Activated CD8-positive, alpha-beta T cell treated with anti-CD3 and anti-CD28 coated beads for 36 hours (primary cell): ENCODE data around the gene CMTM4. TPM values are rescaled to one million over a fixed set of nuclear protein-coding genes. Genes with fewer than 3 reads are reported as not detected.

ENCODE experiments used
- ATAC-seq: fragments of 200-7000 bp; cut with Tn5 transposase; one replicate; pipeline ENCODE4 v1.10.0; 2021; ENCODE audit warnings: mild to moderate bottlenecking, moderate library complexity
- CTCF ChIA-PET: fragments of 350-600 bp; sonication (Branson Sonifier 250); formaldehyde crosslinking; loops from one replicate; lab custom pipeline; 2021; ENCODE audit warnings: antibody characterized with exemption; lab: Charles Lee
- POLR2A ChIA-PET: fragments of 350-600 bp; sonication (Branson Sonifier 250); formaldehyde crosslinking; loops from one replicate; lab custom pipeline; 2021; ENCODE audit warnings: antibody characterized with exemption; lab: Charles Lee
- DNase-seq: peaks from one replicate; pipeline ENCODE4 v3.0.0-alpha.2; 2020
- H3K27ac Mint-ChIP-seq: one replicate; pipeline ENCODE4 v1.8.0; 2021; ENCODE audit warnings: mild to moderate bottlenecking, mixed read lengths
- H3K27me3 Mint-ChIP-seq: one replicate; pipeline ENCODE4 v1.8.0; 2021; ENCODE audit warnings: mixed read lengths
- H3K36me3 Mint-ChIP-seq: one replicate; pipeline ENCODE4 v1.8.0; 2021; ENCODE audit warnings: low read depth, mixed read lengths
- H3K4me1 Mint-ChIP-seq: one replicate; pipeline ENCODE4 v1.8.0; 2021; ENCODE audit warnings: low read depth, mixed read lengths
- H3K4me3 Mint-ChIP-seq: one replicate; pipeline ENCODE4 v1.8.0; 2021; ENCODE audit warnings: mild to moderate bottlenecking, moderate library complexity, mixed read lengths
- H3K9me3 Mint-ChIP-seq: one replicate; pipeline ENCODE4 v1.8.0; 2021; ENCODE audit warnings: mixed read lengths
- CTCF ChIP-seq: fragments of 200-600 bp; IDR thresholded peaks from one replicate; pipeline ENCODE4 v1.8.0; 2022; ENCODE audit warnings: antibody characterized with exemption, mild to moderate bottlenecking
- intact Hi-C: fragments of 100-400 bp; cut with micrococcal nuclease; formaldehyde crosslinking; loops from one replicate; pipeline ENCODE4 v1.10.0; 2022
- total RNA-seq, 2 experiments: library from RNA; stranded (reverse); gene quantifications; one replicate each; pipeline ENCODE4 v1.2.3, GENCODE V29; 2021

CMTM4 gene
- total RNA-seq, 2 experiments from 2014 or later, result 3.2 to 3.5 TPM

- intact Hi-C loops, result no loop called here
- H3K4me1 Mint-ChIP-seq, result no peaks in the 10 kb centered on the region
- no peaks in the 10 kb centered on the region for H3K27me3 Mint-ChIP-seq
- POLR2A ChIA-PET, result no interaction called here
- H3K4me3 Mint-ChIP-seq, result no peak overlapping the region
- no peaks in the 10 kb centered on the region for H3K36me3 Mint-ChIP-seq
- no peak overlapping the region for H3K27ac Mint-ChIP-seq
- CTCF ChIA-PET, result interaction anchor here (1.7 kb wide), 1 partner anchor 19 kb away, joined by 3 read pairs; no protein-coding TSS in a partner anchor
- H3K9me3 Mint-ChIP-seq, result no peaks in the 10 kb centered on the region
- no peak for TF ChIP-seq CTCF
- no peak for DNase-seq
- no peak for ATAC-seq
Measured at GRCh38 chr16:66681676-66682075, 14.9 kb downstream of the CMTM4 start.

GRCh38 chr16:66678337-66678736 lies 18.2 kb downstream of the CMTM4 start:
- ATAC-seq, result no peak
- Mint-ChIP-seq H3K9me3 (no peaks in the 10 kb centered on the region), H3K36me3 (no peaks in the 10 kb centered on the region), H3K4me3 (no peak overlapping the region), H3K27ac (no peak overlapping the region), H3K4me1 (no peaks in the 10 kb centered on the region), H3K27me3 (no peaks in the 10 kb centered on the region)
- DNase-seq, result no peak
- no peak for TF ChIP-seq CTCF
- CTCF ChIA-PET, result interaction anchor here (0.9 to 1.6 kb wide), 2 partner anchors 27 to 49 kb away, joined by 3 to 6 read pairs; no protein-coding TSS in a partner anchor
- intact Hi-C loops, result no loop called here
- POLR2A ChIA-PET, result interaction anchor here (1.0 kb wide), 1 partner anchor 49 kb away, joined by 3 read pairs; no protein-coding TSS in a partner anchor

GRCh38 chr16:66677836-66678235 lies 18.7 kb downstream of the CMTM4 start:
- no peak overlapping the region for H3K4me3 Mint-ChIP-seq
- POLR2A ChIA-PET, result interaction anchor here (1.0 kb wide), 1 partner anchor 49 kb away, joined by 3 read pairs; no protein-coding TSS in a partner anchor
- intact Hi-C loops, result no loop called here
- H3K36me3 Mint-ChIP-seq, result no peaks in the 10 kb centered on the region
- H3K27ac Mint-ChIP-seq, result no peak overlapping the region
- no peak for TF ChIP-seq CTCF
- DNase-seq (no peak), ATAC-seq (no peak)
- no peaks in the 10 kb centered on the region for H3K9me3 Mint-ChIP-seq
- no peaks in the 10 kb centered on the region for H3K4me1 Mint-ChIP-seq
- CTCF ChIA-PET, result interaction anchor here (0.9 to 1.6 kb wide), 2 partner anchors 27 to 50 kb away, joined by 3 to 6 read pairs; no protein-coding TSS in a partner anchor
- H3K27me3 Mint-ChIP-seq, result no peaks in the 10 kb centered on the region

- no peaks in the 10 kb centered on the region for H3K9me3 Mint-ChIP-seq
- ATAC-seq (no peak), DNase-seq (no peak)
- CTCF ChIA-PET, result no interaction called here
- POLR2A ChIA-PET, result no interaction called here
- no peak for TF ChIP-seq CTCF
- no peak overlapping the region for H3K4me3 Mint-ChIP-seq
- H3K4me1 Mint-ChIP-seq, result no peaks in the 10 kb centered on the region
- H3K36me3 Mint-ChIP-seq, result no peaks in the 10 kb centered on the region
- H3K27me3 Mint-ChIP-seq, result no peaks in the 10 kb centered on the region
- H3K27ac Mint-ChIP-seq, result no peak overlapping the region
- intact Hi-C loops, result no loop called here
Measured at GRCh38 chr16:66677179-66677578, 19.4 kb downstream of the CMTM4 start.

GRCh38 chr16:66676599-66676998 lies 19.9 kb downstream of the CMTM4 start:
- H3K36me3 Mint-ChIP-seq, result no peaks in the 10 kb centered on the region
- intact Hi-C loops, result no loop called here
- CTCF ChIA-PET, result no interaction called here

More at GRCh38 chr16:66676599-66676998, 19.9 kb downstream of the CMTM4 start:
- no peaks in the 10 kb centered on the region for H3K27me3 Mint-ChIP-seq
- POLR2A ChIA-PET, result no interaction called here
- DNase-seq (no peak), ATAC-seq (no peak)
- no peak for TF ChIP-seq CTCF
- H3K4me3 Mint-ChIP-seq, result no peak overlapping the region
- H3K27ac Mint-ChIP-seq, result no peak overlapping the region
- H3K9me3 Mint-ChIP-seq, result no peaks in the 10 kb centered on the region
- no peaks in the 10 kb centered on the region for H3K4me1 Mint-ChIP-seq
